NCI-H446 (cell line): Measurements from ENCODE around the gene UPK1A.
"Not testable (repeated sequence)": the region's sequence is repeated elsewhere in the genome, so short reads cannot be mapped to it uniquely, and the experiment has no call there.

ENCODE experiments used
- DNase-seq, 2 experiments: peaks; one replicate each; lab custom pipeline; 2025; lab: John Stamatoyannopoulos, UW

Gene UPK1A

DNA sequence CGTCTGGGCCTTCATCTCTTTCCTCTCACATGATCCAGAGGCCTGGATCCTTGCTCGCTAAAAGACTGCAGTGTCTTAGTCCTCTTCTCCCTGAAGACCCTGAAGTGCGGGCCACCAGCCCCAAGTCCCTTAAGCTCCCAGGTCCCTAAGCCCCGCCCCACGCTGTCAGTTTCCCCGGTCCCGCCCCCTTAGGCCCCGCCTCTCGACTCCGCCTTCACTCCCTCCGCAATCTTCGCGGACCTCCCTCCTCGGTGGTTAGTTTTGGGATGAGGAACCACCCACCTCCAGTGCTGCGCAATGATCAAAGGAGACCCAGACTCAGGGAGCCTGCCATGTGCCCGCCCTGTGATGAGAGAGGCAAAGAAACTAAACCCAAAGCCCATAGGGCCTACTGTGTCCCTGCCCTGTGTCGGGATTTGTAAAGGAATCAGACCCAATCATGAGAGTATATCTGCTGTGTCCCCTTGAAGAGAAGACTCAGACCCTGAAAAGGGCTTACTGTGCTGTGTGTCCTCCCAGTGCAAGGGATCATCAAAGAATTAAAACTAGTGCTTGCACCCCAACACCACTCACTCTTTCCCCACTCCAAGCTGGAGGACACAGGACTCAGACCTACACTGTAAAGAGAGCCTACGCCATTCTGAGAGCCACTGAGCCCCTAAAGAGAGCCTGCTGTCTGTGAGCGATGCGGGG lies 21.2 kb upstream of the UPK1A start:
- DNase-seq = peak in 1 of 2 experiments; percentile 30

DNA sequence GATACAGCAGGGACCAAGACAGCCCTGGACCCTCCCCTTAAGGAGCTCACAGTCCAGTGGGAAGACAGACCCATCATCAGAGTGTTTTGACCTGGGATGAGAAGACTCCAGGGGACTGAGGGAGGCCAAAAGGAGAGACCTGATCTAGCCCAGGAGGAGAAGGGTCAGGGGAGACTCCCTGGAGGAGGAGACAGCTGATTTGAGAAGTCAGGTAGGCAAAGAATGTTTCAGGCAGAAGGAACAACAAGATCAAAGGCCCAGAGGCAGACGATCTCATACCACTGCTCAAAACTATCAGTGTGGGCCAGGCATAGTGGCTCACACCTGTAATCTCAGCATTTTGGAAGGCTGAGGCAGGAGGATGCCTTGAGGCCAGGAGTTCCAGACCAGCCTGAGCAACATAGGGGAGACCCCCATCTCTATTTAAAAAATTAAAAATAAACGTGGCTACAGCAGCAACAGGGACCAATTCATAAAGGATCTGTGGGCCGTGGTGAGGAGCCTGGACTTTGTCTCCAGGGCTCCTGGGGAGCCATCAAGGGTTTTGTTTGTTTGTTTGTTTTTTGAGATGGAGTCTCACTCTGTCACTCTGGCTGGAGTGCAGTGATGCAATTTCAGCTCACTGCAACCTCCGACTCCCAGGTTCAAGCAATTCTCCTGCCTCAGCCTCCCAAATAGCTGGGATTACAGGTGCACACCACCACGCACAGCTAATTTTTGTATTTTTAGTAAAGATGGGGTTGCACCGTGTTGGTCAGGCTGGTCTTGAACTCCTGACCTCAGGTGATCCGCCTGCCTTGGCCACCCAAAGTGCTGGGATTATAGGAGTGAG lies 20.4 kb upstream of the UPK1A start:
- DNase-seq = no peak

DNA sequence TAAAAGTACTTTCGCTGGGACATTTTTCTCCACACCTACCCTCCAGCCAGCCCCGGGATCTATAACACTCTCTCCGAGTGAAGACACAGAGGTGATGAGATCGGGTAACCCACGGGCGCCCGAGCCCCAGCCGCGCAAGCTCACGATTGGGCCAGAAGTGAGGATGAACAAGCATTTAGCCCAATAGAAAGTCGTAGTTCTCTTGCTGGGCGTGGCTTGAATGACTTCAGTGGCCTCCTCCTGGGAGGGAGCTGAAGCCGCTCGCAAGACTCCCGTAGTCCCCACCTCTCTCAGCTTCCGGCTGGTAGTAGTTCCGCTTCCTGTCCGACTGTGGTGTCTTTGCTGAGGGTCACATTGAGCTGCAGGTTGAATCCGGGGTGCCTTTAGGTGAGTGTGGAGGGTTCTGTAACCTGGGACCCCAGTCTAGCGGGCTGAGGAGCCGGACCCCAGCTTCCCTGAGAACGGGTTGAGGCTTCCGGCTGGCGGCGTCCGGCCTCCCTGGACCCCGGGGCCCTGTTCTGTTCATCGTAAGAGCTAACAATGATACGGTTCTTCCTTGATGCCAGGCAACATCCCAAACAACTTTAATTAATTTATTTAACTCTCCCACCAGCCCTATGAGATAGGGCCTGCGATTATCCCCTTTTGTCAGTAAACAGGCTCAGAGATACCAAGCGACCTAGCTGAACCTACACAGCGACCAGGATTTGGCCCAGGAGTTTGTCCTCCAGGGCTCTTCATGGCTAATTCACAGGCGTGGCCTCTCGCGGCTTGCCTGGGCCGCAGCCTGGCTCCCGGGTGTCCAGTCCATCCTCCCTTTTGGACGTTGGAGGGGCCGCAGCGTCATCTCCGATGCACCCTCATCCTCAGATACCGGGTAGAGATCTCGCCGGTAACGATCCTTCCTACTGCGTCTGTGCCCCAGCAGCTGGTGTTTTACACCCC lies 18.0 kb upstream of the UPK1A start, which contains the start of gene COX6B1:
Gene COX6B1 (plus strand): TSS at position 307 of the 945 bp plus-strand sequence. CDS start 2,921 bp downstream, outside the sequence.
- DNase-seq = peak; percentile 94 to 99

DNA sequence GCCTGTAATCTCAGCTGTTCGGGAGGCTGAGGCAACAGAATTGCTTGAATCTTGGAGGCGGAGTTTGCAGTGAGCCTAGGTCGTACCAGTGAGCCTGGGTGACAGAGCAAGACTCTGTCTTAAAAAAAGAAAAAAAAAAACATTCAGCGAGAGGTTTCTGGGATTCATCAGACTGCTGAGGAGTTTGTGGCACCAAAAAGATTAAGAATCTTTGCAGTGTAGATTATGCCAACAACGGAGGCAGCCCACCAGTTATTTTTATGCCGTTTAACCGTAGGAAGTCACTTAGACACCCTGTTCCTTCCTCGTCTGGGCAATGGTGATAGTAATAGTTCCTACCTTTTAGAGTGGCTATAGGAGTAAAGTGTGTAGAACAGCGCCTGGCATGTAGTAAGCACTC lies 15.7 kb upstream of the UPK1A start:
- no peak for DNase-seq

DNA sequence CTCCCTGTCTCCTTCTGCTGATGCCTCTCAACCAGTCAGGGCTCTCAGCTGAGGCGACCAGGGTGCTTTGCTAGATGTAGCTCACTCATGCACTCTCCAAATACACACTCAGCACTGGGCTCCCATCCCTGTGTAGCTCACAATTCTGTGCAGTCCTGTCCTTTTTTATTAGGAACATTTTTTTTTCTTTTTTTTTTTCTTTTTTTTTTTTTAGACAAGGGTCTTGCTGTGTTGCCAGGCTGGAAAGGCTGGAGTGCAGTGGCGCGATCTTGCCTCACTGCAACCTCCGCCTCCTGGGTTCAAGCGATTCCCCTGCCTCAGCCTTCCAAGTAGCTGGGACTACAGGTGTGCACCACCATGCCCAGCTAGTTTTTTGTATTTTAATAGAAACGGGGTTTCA lies 11.5 kb upstream of the UPK1A start:
- not testable (repeated sequence) for DNase-seq

DNA sequence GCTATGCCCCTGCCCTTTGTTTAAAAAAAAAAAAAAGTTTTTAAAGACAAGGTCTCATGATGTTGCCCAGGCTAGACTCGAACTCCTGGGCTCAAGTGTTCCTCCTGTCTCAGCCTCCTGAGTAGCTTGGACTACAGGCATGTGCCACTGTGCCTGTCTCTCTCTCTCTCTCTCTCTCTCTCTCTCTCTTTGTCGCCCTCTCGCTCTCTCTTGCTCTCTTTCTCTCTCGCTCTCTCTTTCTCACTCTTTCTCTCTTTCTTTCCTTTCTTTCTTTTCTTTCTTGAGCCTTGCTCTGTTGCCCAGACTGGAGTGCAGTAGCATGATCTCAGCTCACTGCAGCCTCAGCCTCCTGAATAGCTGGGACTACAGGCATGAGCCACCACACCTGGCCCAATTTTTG lies 10.7 kb upstream of the UPK1A start:
- no peak for DNase-seq

DNA sequence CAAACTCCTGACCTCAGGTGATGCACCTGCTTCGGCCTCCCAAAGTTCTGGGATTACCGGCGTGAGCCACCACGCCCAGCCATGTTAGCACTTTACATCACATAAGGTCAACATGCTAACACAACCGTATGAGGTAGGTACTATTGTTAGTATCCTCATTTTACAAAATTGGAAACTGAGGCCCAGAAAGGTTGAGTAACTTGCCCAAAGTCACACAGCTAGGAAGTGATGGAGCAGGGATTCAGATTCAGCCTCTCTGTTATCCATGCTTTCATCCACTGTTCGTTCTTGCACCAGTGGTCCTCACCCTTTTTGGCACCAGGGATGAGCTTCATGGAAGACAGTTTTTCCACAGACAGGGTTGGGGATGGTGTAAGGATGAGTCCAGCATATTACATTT lies 9.6 kb upstream of the UPK1A start:
- no peak for DNase-seq

DNA sequence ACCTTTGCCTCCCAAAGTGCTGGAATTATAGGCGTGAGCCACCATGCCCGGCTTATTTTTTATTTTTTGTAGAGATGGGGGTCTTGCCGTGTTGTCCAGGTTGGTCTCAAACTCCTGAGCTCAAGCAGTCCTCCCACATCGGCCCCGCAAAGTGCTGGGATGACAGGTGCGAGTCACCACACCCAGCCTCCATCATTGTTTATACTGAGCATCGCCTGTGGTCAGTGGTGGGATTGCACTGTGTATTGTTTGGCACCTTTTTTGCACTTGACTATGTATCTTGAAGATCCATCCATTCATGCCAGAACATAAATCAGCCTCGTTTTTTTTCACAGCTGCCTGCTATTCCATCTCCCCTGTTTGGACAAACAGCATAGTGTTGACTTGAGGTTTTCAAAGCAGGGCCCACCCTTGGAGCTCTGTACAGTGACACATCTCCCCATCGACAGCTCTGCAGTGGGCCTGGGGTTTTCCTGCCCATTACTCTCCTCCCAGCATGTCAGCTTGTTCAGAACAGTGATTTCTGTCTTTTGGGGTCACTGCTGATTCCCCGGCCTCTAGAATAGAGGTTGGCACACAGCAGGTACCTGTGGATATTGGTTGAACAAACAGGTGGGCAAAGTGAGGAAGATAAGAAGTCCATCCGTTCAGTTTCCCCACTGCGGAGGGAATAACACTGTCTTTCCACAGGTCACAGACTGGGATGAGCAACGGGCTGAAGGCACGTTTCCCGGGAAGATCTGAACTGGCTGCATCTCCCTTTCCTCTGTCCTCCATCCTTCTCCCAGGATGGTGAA lies 8.2 kb upstream of the UPK1A start:
- DNase-seq = no peak

DNA sequence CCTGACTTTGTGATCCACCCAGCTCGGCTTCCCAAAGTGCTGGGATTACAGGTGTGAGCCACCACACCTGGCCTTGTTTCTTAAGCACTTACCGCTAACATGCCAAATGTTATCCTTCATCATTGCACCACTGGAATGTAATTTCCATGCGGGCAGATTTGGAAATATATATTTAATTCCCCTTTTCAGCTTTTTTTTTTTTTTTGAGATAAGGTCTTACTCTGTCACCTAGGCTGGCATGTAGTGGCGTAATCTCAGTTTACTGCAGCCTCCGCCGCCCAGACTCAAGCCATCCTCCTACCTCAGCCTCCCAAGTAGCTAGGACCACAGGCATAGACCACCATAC lies 4.3 kb upstream of the UPK1A start:
- no peak for DNase-seq

DNA sequence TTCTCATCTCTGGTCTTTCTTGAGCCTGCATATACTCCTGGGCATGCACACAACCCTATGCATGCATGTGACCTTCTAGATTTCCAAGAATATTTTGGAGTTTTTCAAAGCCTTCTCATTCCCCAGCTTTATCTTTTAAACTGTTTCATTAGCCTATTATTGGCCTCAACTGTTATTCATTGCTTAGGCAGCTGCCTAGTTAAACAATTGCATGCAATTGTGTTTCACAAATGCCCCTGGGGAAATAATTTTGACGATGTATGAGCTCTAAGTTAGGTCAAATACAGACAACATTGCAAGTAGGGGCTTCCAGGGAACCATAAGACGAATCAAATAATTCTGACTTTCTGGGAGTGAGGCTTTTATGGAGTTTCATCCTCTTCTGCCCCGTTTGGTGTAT lies 2.3 kb upstream of the UPK1A start:
- no peak for DNase-seq

DNA sequence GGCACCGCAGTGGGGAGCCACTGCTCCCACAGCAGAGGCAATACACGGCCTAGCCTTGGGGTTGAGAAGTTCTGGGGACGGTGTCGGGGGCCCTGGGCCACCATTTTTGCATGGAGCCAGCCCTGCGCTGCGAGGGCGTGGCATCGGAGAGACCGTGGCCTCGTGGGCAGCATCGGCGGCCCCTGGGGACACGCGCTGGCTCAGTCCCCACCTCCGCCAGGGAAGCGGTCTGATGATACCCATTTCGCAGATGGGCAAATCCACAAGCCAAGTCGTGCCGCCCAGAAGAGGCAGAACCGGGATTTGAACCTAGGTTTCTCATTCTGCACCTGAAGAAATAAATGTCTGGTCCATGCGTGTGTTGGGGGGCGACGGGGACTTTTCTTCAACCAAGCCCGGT lies 1.2 kb upstream of the UPK1A start:
- no peak for DNase-seq

DNA sequence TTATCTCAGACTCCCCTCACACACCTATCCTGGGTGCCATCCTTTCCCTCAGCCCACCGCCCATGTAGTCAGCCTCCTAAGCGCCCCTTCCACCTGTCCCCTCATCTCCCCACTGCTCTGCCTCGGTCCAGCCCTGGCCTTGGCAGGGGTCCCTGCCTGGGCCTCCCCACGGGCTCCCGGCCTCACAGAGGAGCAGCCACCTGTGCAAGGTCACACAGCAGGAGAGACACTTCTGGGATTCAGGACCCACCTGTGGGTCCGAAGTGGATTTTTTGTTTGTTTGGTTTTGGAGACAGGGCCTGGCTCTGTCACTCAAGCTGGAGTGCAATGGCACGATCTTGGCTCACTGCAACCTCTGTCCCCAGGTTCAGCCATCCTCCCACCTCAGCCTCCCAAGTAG lies 713 bp upstream of the UPK1A start:
- DNase-seq = no peak

DNA sequence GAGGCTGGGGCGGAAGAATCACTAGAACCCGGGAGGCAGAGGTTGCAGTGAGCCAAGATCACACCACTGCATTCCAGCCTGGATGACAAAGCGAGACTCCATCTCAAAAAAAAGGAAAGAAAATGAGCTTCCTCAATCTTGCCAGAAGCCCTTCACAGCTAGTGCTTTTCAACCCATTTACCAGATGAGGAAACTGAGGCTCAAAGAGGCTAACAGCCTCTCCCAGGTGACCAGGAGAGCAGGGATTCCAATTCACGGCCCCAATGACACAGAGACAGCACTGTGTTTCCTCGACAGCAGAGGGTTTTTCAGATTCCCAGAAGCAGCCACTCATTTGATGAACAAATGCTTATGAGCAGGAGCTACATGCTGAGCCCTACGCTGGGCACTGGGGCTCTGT lies 3.2 kb downstream of the UPK1A start:
- no peak for DNase-seq

DNA sequence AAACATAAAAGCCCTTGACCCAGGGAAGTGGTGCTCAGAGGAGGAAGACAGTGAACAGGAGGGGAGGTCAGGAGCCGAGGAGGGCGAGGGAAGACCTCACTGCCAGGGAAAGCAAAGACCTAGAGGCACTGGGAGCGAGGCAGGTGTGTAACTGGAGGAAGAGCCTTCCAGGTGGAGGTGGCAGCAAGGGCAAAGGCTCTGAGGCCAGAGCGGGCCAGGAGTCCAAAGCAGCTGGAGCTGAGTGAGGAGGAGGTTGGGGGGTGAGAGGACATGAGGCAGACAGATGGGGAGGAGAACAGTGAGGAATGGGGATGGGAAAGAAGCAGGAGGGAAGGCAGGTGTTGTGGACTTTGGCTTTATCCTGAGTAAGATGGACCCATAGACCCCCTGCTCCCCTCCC lies 3.7 kb downstream of the UPK1A start:
- no peak for DNase-seq

DNA sequence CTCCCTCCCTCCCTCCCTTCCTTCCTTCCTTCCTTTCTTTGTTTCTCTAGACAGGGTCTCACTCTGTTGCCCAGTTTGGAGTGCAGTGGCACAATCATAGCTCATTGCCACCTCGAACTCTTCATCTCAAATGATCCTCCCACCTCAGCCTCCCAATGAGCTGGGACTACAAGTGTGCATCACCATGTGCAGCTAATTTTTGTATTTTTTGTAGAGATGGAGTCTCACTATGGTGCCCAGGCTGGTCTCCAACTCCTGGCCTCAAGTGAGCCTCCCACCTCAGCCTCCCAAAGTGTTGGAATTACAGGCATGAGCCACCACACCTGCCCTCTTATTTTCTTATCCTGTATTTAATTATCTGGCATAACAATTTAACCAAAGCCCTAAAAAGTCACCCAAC lies 4.4 kb downstream of the UPK1A start:
- DNase-seq = no peak

DNA sequence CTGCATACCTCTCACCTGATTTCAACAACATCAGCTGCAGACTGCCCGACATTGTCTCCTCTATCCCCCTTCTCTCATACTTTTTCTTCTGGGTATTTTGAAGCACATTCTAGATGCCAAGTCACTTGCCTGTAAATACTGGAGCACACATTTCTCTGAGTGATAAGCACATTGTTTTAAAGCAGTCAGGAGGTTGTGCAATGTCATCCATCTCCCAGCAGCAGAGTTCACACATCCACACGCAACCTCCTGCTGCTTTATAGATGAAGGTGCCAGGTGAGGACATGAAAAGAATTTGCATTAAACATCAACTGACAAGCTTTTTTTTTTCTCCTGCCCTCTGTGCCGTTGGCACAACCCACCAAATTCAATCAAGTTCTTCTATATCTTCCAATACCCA lies 5.5 kb downstream of the UPK1A start:
- no peak for DNase-seq

DNA sequence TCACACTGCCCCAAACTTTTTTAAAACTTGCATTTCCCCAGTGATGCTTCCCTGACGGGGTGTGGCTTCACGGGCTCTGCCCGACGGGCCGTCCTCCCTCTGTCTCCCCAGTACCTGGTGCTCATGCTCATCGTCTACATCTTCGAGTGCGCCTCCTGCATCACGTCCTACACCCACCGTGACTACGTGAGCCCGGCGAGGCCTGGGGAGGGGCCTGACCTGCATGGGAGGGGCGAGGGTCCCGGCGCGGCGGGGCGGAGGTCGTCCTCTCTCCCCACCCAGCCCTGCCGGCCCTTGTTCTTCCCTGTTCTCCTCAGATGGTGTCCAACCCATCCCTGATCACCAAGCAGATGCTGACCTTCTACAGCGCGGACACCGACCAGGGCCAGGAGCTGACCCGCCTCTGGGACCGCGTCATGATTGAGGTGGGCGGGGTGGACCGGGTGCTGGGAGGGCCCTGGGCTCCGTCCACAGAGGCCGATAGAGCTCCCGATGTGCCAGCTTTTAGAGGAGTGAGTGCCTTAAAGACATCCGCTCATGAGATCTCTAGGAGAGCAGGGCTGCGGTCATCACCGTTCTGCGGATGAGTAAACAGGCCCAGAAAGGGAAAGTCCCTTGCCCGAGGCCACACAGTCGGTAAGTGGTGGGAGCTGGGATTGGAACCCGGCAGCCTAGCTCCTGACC lies 6.9 kb downstream of the UPK1A start:
- DNase-seq = no peak

DNA sequence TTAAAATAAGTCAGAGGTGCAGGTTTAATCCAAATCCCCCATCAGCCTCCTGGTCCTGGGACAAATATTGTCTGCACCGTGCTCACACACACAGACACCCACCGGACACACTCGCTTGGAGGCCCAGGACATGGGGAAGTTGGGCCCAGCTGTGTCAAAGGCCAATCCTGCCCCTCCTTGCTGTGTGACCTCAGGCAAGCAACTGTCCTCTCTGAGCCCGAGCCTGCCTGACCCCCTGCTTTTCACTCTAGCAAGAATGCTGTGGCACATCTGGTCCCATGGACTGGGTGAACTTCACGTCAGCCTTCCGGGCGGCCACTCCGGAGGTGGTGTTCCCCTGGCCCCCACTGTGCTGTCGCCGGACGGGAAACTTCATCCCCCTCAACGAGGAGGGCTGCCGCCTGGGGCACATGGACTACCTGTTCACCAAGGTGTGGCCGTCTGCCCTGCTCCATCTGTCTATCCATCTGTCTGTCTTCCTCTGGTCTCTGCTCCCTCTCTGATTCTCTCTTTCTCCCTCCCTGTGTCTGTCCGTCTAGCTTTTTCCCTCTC lies 9.3 kb downstream of the UPK1A start:
- no peak for DNase-seq

DNA sequence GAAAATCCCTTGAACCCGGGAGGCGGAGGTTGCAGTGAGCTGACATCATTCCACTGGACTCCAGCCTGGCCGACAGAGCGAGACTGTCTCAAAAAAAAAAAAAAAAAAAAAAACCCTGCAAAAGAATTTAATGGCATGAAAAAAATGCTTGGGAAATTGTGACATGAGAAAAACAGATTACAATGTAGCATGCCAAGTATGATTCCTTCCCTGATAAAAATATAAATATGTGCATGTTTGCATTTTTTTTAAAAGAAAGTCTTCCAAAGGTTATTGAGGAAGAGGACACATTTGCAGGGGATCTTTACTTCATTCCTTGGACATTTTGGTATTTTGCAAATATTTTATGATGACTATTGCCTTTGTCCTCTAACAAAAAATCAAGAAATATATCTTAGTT lies 23.5 kb downstream of the UPK1A start:
- DNase-seq = no peak

DNA sequence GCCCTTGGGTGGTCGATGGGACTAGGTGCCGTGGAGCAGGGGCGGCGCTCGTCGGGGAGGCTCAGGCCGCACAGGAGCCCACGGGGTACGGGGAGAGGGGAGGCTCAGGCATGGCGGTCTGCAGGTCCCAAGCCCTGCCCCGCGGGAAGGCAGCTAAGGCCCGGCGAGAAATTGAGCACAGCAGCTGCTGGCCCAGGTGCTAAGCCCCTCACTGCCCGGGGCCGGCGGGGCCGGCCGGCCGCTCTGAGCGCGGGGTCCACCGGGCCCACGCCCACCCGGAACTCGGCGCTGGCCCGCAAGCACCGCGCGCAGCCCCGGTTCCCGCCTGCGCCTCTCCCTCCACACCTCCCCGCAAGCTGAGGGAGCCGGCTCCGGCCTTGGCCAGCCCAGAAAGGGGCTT lies 24.8 kb downstream of the UPK1A start:
- DNase-seq = not testable (repeated sequence)

DNA sequence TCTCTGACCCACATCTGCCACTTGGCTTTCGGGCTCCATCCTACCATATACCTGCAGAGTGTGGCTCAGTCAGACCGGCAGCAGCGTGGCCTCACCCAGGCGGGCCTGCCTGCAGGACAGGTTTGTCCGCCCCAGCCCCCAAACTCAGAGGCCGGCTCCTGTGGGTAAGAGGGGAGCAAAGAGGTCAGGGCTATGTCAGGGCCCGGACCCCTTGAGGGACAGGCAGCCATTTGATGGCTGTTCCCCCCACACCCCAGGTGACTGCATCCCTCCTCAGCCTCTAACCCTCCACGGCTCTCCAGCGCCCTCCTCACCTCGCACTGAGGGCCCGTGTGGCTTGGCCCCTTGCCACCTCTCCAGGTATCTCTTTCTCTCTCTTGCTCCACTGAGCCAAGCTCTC lies 25.7 kb downstream of the UPK1A start:
- DNase-seq = no peak
